ENCODE data around the gene MAP2.

The MAP2 gene

DNA sequence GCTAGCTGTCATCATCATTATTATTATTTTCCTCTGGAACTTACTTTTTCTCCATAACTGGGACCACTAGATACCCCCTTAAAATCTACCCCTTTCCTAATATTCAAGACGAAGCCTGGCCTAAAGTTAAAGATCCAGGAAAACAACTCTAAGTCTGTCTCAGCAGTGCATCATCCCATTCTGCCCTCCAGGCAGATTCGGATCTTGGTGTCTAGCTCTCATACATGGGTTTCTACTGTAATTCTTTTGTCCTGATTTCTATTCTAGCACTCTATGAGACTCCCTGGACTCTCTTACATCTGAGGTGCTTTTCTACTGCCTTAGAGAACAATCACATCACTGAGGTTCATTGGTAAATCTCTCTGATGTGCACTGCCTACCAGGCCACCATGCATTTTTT is 35.5 kb downstream of the MAP2 start:
- TF ChIP-seq, protein P1, sequence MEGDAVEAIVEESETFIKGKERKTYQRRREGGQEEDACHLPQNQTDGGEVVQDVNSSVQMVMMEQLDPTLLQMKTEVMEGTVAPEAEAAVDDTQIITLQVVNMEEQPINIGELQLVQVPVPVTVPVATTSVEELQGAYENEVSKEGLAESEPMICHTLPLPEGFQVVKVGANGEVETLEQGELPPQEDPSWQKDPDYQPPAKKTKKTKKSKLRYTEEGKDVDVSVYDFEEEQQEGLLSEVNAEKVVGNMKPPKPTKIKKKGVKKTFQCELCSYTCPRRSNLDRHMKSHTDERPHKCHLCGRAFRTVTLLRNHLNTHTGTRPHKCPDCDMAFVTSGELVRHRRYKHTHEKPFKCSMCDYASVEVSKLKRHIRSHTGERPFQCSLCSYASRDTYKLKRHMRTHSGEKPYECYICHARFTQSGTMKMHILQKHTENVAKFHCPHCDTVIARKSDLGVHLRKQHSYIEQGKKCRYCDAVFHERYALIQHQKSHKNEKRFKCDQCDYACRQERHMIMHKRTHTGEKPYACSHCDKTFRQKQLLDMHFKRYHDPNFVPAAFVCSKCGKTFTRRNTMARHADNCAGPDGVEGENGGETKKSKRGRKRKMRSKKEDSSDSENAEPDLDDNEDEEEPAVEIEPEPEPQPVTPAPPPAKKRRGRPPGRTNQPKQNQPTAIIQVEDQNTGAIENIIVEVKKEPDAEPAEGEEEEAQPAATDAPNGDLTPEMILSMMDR (IDR thresholded peaks at IDR 0.05; ENCODE audit: low read depth, low read length, missing control alignments), result no peak
- DNase-seq (ENCODE audit: extremely low read depth, low read depth), result no peak
- no peak overlapping the region for H3K4me3 ChIP-seq (replicated peaks; ENCODE audit: low read depth, low read length)

DNA sequence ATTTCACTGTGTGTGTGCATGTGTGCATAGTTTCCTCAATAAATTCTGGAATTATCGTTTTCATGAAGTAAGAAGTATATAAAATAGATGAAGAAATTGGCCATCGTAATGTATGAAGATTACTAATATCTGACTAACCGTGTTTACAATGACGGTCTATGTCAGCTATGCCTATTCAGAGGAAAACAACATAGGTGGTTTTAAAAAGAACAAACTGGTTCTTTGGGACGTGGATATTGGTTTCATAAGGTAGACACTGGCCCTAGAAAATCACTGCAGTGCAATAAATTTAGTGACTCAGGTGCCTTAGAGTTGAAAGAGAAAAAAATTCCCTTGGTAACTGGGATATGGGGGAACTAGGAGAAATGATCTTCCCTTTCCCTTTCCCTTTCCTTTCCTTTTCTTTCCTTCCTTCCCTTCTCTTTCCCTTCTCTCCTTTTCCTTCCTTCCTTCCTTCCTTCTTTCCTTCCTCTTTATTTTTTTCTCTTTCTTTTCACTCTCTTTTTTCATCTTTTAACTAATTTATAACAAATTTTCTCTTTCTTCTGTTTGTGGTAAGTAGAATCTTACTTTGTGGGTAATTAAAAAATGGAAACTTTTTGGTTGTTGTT is 36.4 kb downstream of the MAP2 start:
- TF ChIP-seq, protein P1 (IDR thresholded peaks at IDR 0.05; ENCODE audit: low read depth, low read length, missing control alignments), result no peak
- H3K4me3 ChIP-seq (replicated peaks; ENCODE audit: low read depth, low read length), result no peak overlapping the region
- DNase-seq (ENCODE audit: extremely low read depth, low read depth), result no peak

DNA sequence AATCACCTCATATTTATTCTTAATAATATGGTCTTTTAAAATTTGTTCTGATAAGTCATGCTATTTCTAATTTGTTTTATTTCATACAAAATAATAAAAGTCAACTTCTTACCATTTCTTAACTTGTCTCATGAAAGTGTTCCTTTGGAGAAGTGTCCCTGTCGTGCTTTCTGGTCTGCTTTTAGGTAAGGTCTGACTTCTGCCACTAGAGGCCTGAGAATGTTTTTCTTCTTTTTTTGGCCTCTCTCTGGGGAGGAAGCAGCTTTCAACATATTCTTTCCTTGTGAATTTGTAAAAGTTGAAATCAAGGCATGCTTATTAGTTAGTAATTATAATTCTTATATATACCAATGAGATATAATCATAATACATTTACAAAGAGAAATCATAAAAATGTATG is 39.4 kb downstream of the MAP2 start:
- TF ChIP-seq, protein P1 (IDR thresholded peaks at IDR 0.05; ENCODE audit: low read depth, low read length, missing control alignments), result peak; percentile 7
- no peak for DNase-seq (ENCODE audit: extremely low read depth, low read depth)
- H3K4me3 ChIP-seq (replicated peaks; ENCODE audit: low read depth, low read length), result no peak overlapping the region

DNA sequence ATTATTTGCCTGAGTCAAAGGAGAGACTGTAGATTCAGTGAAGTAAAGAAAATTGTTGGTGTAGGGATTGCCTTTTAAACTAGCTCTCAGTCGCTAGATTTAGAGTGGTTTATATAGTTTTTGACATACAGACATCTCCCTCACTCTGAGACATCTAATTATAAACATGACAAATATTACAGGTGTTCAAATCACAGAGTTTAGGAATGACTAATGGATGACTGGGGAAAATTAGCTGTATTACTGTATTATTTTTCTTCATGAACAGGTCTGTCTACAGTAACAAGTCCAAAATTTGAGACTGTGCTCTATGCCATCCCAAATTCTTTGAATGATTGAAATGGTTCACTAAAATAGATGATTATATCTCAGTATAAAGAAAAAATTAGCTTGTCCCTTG is 40.0 kb downstream of the MAP2 start:
- no peak overlapping the region for H3K4me3 ChIP-seq (replicated peaks; ENCODE audit: low read depth, low read length)
- no peak for DNase-seq (ENCODE audit: extremely low read depth, low read depth)
- TF ChIP-seq, protein P1 (IDR thresholded peaks at IDR 0.05; ENCODE audit: low read depth, low read length, missing control alignments), result no peak

DNA sequence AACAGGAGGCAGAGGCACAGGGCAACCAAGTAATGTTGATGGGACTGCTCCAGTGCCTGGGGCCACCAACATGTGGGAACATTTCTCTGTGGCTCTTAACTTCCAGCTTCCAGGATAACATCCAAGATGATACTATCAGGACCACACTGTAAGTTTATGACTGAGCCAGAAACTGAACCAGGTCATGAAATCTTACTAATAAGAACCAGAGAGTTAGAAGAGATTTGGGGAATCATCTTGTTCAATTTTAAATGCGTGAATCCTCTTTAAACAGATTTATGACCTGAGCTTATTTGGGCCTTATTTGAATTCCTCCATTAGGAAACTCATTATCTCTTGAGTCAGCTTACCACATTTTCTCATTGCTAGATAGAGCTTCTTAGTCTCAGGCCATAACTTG is 45.0 kb downstream of the MAP2 start:
- H3K4me3 ChIP-seq (replicated peaks; ENCODE audit: low read depth, low read length), result no peak overlapping the region
- DNase-seq (ENCODE audit: extremely low read depth, low read depth), result no peak
- TF ChIP-seq, protein P1 (IDR thresholded peaks at IDR 0.05; ENCODE audit: low read depth, low read length, missing control alignments), result no peak

DNA sequence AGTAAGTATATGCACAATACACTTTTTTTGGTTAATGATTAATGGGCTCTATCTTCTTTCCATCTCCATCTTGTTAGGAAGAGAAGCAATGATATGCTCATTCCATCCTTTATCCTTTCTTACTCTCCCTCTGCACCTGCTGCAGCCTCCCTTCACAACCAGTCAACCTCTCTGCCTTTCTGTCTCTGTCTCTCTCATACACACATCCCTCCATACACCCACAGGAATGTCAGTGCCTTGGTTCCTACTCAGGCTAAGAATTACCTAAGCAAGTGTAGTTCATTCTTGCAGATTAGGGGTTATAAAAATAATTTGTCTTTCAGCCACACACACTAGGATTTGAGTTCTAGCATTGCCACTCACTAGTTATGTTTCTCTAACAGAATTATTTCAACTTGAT is 45.6 kb downstream of the MAP2 start:
- TF ChIP-seq, protein P1 (IDR thresholded peaks at IDR 0.05; ENCODE audit: low read depth, low read length, missing control alignments), result no peak
- DNase-seq (ENCODE audit: extremely low read depth, low read depth), result no peak
- H3K4me3 ChIP-seq (replicated peaks; ENCODE audit: low read depth, low read length), result no peak overlapping the region

DNA sequence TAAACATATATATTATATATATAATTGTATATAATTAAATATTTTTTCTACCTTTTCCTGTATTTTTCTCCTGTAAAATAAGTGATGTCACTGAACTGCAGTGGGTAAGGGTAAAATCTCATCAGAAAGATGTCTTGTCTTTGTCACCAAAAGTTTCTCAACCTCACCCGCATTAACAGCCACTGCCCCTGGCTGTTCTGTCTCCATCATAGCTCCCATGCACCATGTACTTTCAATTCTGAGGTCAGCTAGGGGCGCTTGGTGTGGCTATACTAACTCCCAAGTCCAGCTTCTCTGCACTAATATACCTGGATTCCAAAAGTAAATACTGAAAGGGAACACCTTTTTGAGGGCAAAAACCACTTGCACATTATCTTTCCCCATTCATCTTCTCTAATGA is 46.6 kb downstream of the MAP2 start:
- TF ChIP-seq, protein P1 (IDR thresholded peaks at IDR 0.05; ENCODE audit: low read depth, low read length, missing control alignments), result no peak
- H3K4me3 ChIP-seq (replicated peaks; ENCODE audit: low read depth, low read length), result no peak overlapping the region
- no peak for DNase-seq (ENCODE audit: extremely low read depth, low read depth)
